A549 (cell line): Measurements from ENCODE around the gene SNRPA. TPM values are rescaled to one million over a fixed set of nuclear protein-coding genes. Genes with fewer than 3 reads are reported as not detected.

ENCODE experiments used
- ATAC-seq, 2 experiments: fragments of 200-7000 bp in 1 of 2; fragments of >200 bp in 1 of 2; cut with Nextera tagmentation in 1 of 2; cut with Tn5 transposase in 1 of 2; 3 replicates each; pipeline versions ENCODE4 v1.8.0 to v1.9.1; 2018 to 2020; ENCODE audit warnings: mild to moderate bottlenecking in 1 of 2, moderate library complexity in 1 of 2
- CTCF ChIA-PET: fragments of 300-600 bp; sonication (Branson Sonifier 250); formaldehyde crosslinking; extraction: SDS; loops from one replicate; lab custom pipeline; 2021; ENCODE audit warnings: antibody characterized with exemption, inconsistent platforms; lab: Yijun Ruan, JAX
- POLR2A ChIA-PET: fragments of 350-600 bp; formaldehyde crosslinking; extraction: SDS; loops from one replicate; lab custom pipeline; 2021; ENCODE audit warnings: antibody characterized with exemption, inconsistent platforms; lab: Yijun Ruan, JAX
- DNase-seq, 2 experiments: peaks; one replicate each; pipeline versions ENCODE4 v3.0.0 to v3.0.0-alpha.2; 2011 to 2016; ENCODE audit warnings: low read depth in 1 of 2, low spot score in 1 of 2
- FAIRE-seq: peaks from 2 replicates; lab custom pipeline; 2011; peaks lifted over from hg19 to GRCh38; lab: Jason Lieb, UNC
- H3K27ac ChIP-seq, 2 experiments: fragments of >200 bp; sonication (Bioruptor Twin); formaldehyde crosslinking; 3 replicates each; pipeline ENCODE4 v1.5.1; 2016 to 2017
- H3K4me1 ChIP-seq: fragments of >200 bp; sonication (Bioruptor Twin); formaldehyde crosslinking; 3 replicates; pipeline ENCODE4 v1.6.1; 2016
- H3K4me2 ChIP-seq: fragments of >200 bp; sonication (Bioruptor Twin); formaldehyde crosslinking; 3 replicates; pipeline ENCODE4 v1.6.1; 2016
- H3K4me3 ChIP-seq: fragments of >200 bp; sonication (Bioruptor Twin); formaldehyde crosslinking; 3 replicates; pipeline ENCODE4 v1.5.1; 2016
- H3K9me3 ChIP-seq: fragments of >200 bp; sonication (Bioruptor Twin); formaldehyde crosslinking; 3 replicates; pipeline ENCODE4 v1.6.1; 2016
- BHLHE40 ChIP-seq: IDR thresholded peaks from 2 replicates; pipeline ENCODE4 v1.6.1; 2012; ENCODE audit warnings: low read depth, low read length, inconsistent platforms
- CBX2 ChIP-seq: fragments of 200-600 bp; sonication (generic); IDR thresholded peaks from 2 replicates; pipeline ENCODE4 v1.6.1; 2016; ENCODE audit warnings: low read depth, mild to moderate bottlenecking, borderline replicate concordance
- CBX8 ChIP-seq: fragments of 200-600 bp; sonication (generic); IDR thresholded peaks from 2 replicates; pipeline ENCODE4 v1.6.1; 2016
- CEBPB ChIP-seq, 2 experiments: fragments of >200 bp in 1 of 2; sonication (Bioruptor Twin) in 1 of 2; formaldehyde crosslinking in 1 of 2; IDR thresholded peaks; 2 replicates each; pipeline ENCODE4 v1.6.1; 2012 to 2016
- FOSB ChIP-seq: fragments of 250-450 bp; sonication (Bioruptor Pico); IDR thresholded peaks from 2 replicates; pipeline ENCODE4 v1.5.0; 2020; ENCODE audit warnings: mild to moderate bottlenecking, moderate library complexity
- HOXB13 ChIP-seq: fragments of 250-450 bp; sonication (Bioruptor Pico); IDR thresholded peaks from 2 replicates; pipeline ENCODE4 v1.5.0; 2020; ENCODE audit warnings: low read depth, mild to moderate bottlenecking, moderate library complexity
- JUNB ChIP-seq: fragments of >200 bp; sonication (Bioruptor Twin); formaldehyde crosslinking; IDR thresholded peaks from 2 replicates; pipeline ENCODE4 v1.6.1; 2016
- MAFK ChIP-seq: fragments of 450-650 bp; IDR thresholded peaks from 2 replicates; pipeline ENCODE4 v1.6.1; 2014; ENCODE audit not compliant: partially characterized antibody
- NPAS2 ChIP-seq: fragments of 250-450 bp; sonication (Bioruptor Pico); IDR thresholded peaks from 2 replicates; pipeline ENCODE4 v1.8.0; 2022; ENCODE audit warnings: mild to moderate bottlenecking, moderate library complexity, borderline replicate concordance
- PHF8 ChIP-seq: fragments of 200-600 bp; sonication (generic); IDR thresholded peaks from 2 replicates; pipeline ENCODE4 v1.6.1; 2016; ENCODE audit warnings: low read depth, mild to moderate bottlenecking, antibody characterized with exemption, moderate library complexity, borderline replicate concordance
- RFX5 ChIP-seq: fragments of 450-650 bp; IDR thresholded peaks from 2 replicates; pipeline ENCODE4 v1.7.1; 2014; ENCODE audit warnings: antibody characterized with exemption, mild to moderate bottlenecking, moderate library complexity
- RNF2 ChIP-seq: fragments of 200-600 bp; sonication (generic); IDR thresholded peaks from 2 replicates; pipeline ENCODE4 v1.6.1; 2016; ENCODE audit warnings: low read depth, mild to moderate bottlenecking, antibody characterized with exemption, moderate library complexity, borderline replicate concordance
- SMC3 ChIP-seq: fragments of >200 bp; sonication (Bioruptor Twin); formaldehyde crosslinking; IDR thresholded peaks from 3 replicates; pipeline ENCODE4 v1.6.1; 2018; ENCODE audit warnings: inconsistent platforms
- TFCP2L1 ChIP-seq: fragments of 250-450 bp; sonication (Bioruptor Pico); IDR thresholded peaks from 2 replicates; pipeline ENCODE4 v1.5.0; 2021; ENCODE audit warnings: mild to moderate bottlenecking
- ZSCAN20 ChIP-seq: fragments of 250-450 bp; sonication (Bioruptor Pico); IDR thresholded peaks from 2 replicates; pipeline ENCODE4 v1.8.0; 2022; ENCODE audit warnings: mild to moderate bottlenecking, moderate library complexity
- WGBS: methylation state at CpG from one replicate; pipeline ENCODE4 v1.1.6; 2017; ENCODE audit errors: missing lambda C conversion rate; 5-methylcytosine and 5-hydroxymethylcytosine counted together
- polyA plus RNA-seq, 4 experiments: library from polyadenylated mRNA; depleted of rRNA in 3 of 4; stranded (reverse); fragments of >200 nt; fragmentation: RNase III in 1 of 4; extraction: RNeasy Plus Mini Kit Qiagen cat#74134 plus additional on column Dnase treatment in 1 of 4; gene quantifications; 2 replicates in 3 of 4; 3 replicates in 1 of 4; pipeline ENCODE4 v1.2.3, GENCODE V29; 2011 to 2017
- TF ChIP-seq, protein P1 (sequence below): IDR thresholded peaks from 2 replicates; pipeline ENCODE4 v1.6.1; 2012
- TF ChIP-seq, protein P2 (sequence below): IDR thresholded peaks from 2 replicates; pipeline ENCODE4 v1.6.1; 2012
- TF ChIP-seq, protein P3 (sequence below): fragments of 150-350 bp; IDR thresholded peaks from 2 replicates; pipeline ENCODE4 v1.6.1; 2014; ENCODE audit warnings: low read depth, mild to moderate bottlenecking, low read length
- TF ChIP-seq, protein P4 (sequence below): fragments of 200-600 bp; sonication (generic); IDR thresholded peaks from 2 replicates; pipeline ENCODE4 v1.6.1; 2016; ENCODE audit warnings: antibody characterized with exemption, mild to moderate bottlenecking, moderate library complexity
- TF ChIP-seq, protein P5 (sequence below): fragments of 250-450 bp; sonication (Bioruptor Pico); IDR thresholded peaks from 2 replicates; pipeline ENCODE4 v1.5.0; 2021; ENCODE audit warnings: mild to moderate bottlenecking, moderate library complexity, borderline replicate concordance

Gene SNRPA
- polyA plus RNA-seq, 2 of the 4 experiments (the other 2 are of a cell fraction), result 141 to 236 TPM

- no peak for FAIRE-seq
- DNase-seq, result no peak
- TF ChIP-seq, protein P1, sequence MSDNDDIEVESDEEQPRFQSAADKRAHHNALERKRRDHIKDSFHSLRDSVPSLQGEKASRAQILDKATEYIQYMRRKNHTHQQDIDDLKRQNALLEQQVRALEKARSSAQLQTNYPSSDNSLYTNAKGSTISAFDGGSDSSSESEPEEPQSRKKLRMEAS, result no peak
- TF ChIP-seq, protein P2, sequence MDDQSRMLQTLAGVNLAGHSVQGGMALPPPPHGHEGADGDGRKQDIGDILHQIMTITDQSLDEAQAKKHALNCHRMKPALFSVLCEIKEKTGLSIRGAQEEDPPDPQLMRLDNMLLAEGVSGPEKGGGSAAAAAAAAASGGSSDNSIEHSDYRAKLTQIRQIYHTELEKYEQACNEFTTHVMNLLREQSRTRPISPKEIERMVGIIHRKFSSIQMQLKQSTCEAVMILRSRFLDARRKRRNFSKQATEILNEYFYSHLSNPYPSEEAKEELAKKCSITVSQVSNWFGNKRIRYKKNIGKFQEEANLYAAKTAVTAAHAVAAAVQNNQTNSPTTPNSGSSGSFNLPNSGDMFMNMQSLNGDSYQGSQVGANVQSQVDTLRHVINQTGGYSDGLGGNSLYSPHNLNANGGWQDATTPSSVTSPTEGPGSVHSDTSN, result no peak
- TF ChIP-seq, protein P3, sequence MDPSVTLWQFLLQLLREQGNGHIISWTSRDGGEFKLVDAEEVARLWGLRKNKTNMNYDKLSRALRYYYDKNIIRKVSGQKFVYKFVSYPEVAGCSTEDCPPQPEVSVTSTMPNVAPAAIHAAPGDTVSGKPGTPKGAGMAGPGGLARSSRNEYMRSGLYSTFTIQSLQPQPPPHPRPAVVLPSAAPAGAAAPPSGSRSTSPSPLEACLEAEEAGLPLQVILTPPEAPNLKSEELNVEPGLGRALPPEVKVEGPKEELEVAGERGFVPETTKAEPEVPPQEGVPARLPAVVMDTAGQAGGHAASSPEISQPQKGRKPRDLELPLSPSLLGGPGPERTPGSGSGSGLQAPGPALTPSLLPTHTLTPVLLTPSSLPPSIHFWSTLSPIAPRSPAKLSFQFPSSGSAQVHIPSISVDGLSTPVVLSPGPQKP, result no peak
- TF ChIP-seq RNF2 (no peak), JUNB (no peak), NPAS2 (CRISPR knock-in tag) (no peak), HOXB13 (CRISPR knock-in tag) (no peak), CEBPB (IDR thresholded peaks at IDR 0.05) (no peak), RFX5 (no peak), SMC3 (no peak), CBX2 (no peak), PHF8 (no peak), MAFK (no peak), TFCP2L1 (no peak), CBX8 (no peak), FOSB (no peak), BHLHE40 (no peak), ZSCAN20 (CRISPR knock-in tag) (no peak)
- TF ChIP-seq, protein P4, sequence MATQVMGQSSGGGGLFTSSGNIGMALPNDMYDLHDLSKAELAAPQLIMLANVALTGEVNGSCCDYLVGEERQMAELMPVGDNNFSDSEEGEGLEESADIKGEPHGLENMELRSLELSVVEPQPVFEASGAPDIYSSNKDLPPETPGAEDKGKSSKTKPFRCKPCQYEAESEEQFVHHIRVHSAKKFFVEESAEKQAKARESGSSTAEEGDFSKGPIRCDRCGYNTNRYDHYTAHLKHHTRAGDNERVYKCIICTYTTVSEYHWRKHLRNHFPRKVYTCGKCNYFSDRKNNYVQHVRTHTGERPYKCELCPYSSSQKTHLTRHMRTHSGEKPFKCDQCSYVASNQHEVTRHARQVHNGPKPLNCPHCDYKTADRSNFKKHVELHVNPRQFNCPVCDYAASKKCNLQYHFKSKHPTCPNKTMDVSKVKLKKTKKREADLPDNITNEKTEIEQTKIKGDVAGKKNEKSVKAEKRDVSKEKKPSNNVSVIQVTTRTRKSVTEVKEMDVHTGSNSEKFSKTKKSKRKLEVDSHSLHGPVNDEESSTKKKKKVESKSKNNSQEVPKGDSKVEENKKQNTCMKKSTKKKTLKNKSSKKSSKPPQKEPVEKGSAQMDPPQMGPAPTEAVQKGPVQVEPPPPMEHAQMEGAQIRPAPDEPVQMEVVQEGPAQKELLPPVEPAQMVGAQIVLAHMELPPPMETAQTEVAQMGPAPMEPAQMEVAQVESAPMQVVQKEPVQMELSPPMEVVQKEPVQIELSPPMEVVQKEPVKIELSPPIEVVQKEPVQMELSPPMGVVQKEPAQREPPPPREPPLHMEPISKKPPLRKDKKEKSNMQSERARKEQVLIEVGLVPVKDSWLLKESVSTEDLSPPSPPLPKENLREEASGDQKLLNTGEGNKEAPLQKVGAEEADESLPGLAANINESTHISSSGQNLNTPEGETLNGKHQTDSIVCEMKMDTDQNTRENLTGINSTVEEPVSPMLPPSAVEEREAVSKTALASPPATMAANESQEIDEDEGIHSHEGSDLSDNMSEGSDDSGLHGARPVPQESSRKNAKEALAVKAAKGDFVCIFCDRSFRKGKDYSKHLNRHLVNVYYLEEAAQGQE, result no peak
- TF ChIP-seq, protein P5, sequence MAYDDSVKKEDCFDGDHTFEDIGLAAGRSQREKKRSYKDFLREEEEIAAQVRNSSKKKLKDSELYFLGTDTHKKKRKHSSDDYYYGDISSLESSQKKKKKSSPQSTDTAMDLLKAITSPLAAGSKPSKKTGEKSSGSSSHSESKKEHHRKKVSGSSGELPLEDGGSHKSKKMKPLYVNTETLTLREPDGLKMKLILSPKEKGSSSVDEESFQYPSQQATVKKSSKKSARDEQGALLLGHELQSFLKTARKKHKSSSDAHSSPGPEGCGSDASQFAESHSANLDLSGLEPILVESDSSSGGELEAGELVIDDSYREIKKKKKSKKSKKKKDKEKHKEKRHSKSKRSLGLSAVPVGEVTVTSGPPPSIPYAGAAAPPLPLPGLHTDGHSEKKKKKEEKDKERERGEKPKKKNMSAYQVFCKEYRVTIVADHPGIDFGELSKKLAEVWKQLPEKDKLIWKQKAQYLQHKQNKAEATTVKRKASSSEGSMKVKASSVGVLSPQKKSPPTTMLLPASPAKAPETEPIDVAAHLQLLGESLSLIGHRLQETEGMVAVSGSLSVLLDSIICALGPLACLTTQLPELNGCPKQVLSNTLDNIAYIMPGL (CRISPR knock-in tag), result no peak
- WGBS, result 87% methylated on average over 10 of the region's 10 CpGs
- Histone ChIP-seq H3K4me2 (no peak overlapping the region), H3K4me1 (peaks cover 20% of the 10 kb centered on the region), H3K4me3 (no peak overlapping the region), H3K27ac (no peak overlapping the region), H3K9me3 (no peaks in the 10 kb centered on the region)
- ATAC-seq, result no peak
- POLR2A ChIA-PET, result interaction anchor here (1.5 to 3.2 kb wide), 2 partner anchors 27 to 34 kb away, joined by 6 to 12 read pairs; partner anchors contain the start of genes COQ8B, ITPKC and RAB4B
- CTCF ChIA-PET, result interaction anchor here (0.6 to 15.8 kb wide), 11 partner anchors 9 to 401 kb away, joined by 3 to 199 read pairs (median 4); partner anchors contain the start of genes EGLN2 and NUMBL
Measured at GRCh38 chr19:40743926-40744325, 7.1 kb upstream of the SNRPA start.
